Suprapubic skin (tissue), 4 donors: ENCODE measurements around the gene MEIS1. TPM values are rescaled to one million over a fixed set of nuclear protein-coding genes. Genes with fewer than 3 reads are reported as not detected.

Experiments used
- DNase-seq, 2 donors: peaks; one replicate each; pipeline ENCODE4 v3.0.0-alpha.2; 2019; ENCODE audit warnings: low spot score in 2 of 2
- H3K27ac ChIP-seq: fragments of 200-600 bp; sonication (generic); one replicate; pipeline ENCODE4 v1.5.1; 2019
- H3K27me3 ChIP-seq: fragments of 200-600 bp; sonication (generic); one replicate; pipeline ENCODE4 v1.5.1; 2019
- H3K36me3 ChIP-seq: fragments of 200-600 bp; sonication (generic); one replicate; pipeline ENCODE4 v1.5.1; 2019
- H3K4me1 ChIP-seq: fragments of 200-600 bp; sonication (generic); one replicate; pipeline ENCODE4 v1.5.1; 2019
- H3K4me3 ChIP-seq: fragments of 200-600 bp; sonication (generic); one replicate; pipeline ENCODE4 v1.5.1; 2019; ENCODE audit warnings: mild to moderate bottlenecking
- H3K9me3 ChIP-seq: fragments of 200-600 bp; sonication (generic); one replicate; pipeline ENCODE4 v1.5.1; 2019
- CTCF ChIP-seq, 2 donors: fragments of 200-600 bp in 1 of 2; fragments of 450-650 bp in 1 of 2; sonication (generic) in 1 of 2; IDR thresholded peaks; one replicate each; pipeline ENCODE4 v1.5.1; 2016 to 2019; ENCODE audit warnings: antibody characterized with exemption in 2 of 2, mild to moderate bottlenecking in 1 of 2, moderate library complexity in 1 of 2
- EP300 ChIP-seq: sonication (generic); formaldehyde crosslinking; IDR thresholded peaks from one replicate; pipeline ENCODE4 v1.6.1; 2017; ENCODE audit warnings: antibody characterized with exemption
- POLR2A ChIP-seq, 2 donors: fragments of 450-650 bp; IDR thresholded peaks; one replicate each; pipeline ENCODE4 v1.6.1; 2017; ENCODE audit warnings: antibody characterized with exemption in 2 of 2, mild to moderate bottlenecking in 2 of 2, moderate library complexity in 2 of 2
- POLR2AphosphoS5 ChIP-seq, 3 donors: sonication (generic); formaldehyde crosslinking; IDR thresholded peaks; one replicate each; pipeline ENCODE4 v1.6.1; 2017; ENCODE audit warnings: antibody characterized with exemption in 3 of 3
- WGBS: methylation state at CpG from one replicate; pipeline ENCODE4 v1.1.5; 2018; 5-methylcytosine and 5-hydroxymethylcytosine counted together
- total RNA-seq, 4 donors: library from RNA; depleted of rRNA; stranded (reverse); fragments of >200 nt; gene quantifications; one replicate each; pipeline ENCODE4 v1.1.0, GENCODE V29; 2016

Gene MEIS1
- total RNA-seq, 4 donors from 2014 or later, result 12.7 to 28.0 (median 20.3) TPM

- 81% methylated on average over 1 of the region's 1 CpG for WGBS
Observed at GRCh38 chr2:66488946-66489345, 54.0 kb downstream of the MEIS1 start.

GRCh38 chr2:66489436-66489835 lies 54.5 kb downstream of the MEIS1 start:
- Histone ChIP-seq H3K27ac (no peak overlapping the region), H3K9me3 (no peaks in the 10 kb centered on the region), H3K36me3 (no peaks in the 10 kb centered on the region), H3K4me3 (no peak overlapping the region), H3K4me1 (peaks cover 12% of the 10 kb centered on the region), H3K27me3 (no peaks in the 10 kb centered on the region)
- WGBS, result 47% methylated on average over 1 of the region's 1 CpG
- no peak for DNase-seq
- TF ChIP-seq CTCF (IDR thresholded peaks at IDR 0.05) (no peak), POLR2A (IDR thresholded peaks at IDR 0.05) (no peak), EP300 (no peak), POLR2AphosphoS5 (IDR thresholded peaks at IDR 0.05) (no peak)

More at GRCh38 chr2:66488946-66489345, 54.0 kb downstream of the MEIS1 start:
- TF ChIP-seq POLR2A (IDR thresholded peaks at IDR 0.05) (no peak), POLR2AphosphoS5 (IDR thresholded peaks at IDR 0.05) (no peak), CTCF (IDR thresholded peaks at IDR 0.05) (no peak), EP300 (no peak)
- Histone ChIP-seq H3K4me3 (no peak overlapping the region), H3K36me3 (no peaks in the 10 kb centered on the region), H3K9me3 (no peaks in the 10 kb centered on the region), H3K4me1 (peaks cover 9% of the 10 kb centered on the region), H3K27me3 (no peaks in the 10 kb centered on the region), H3K27ac (no peak overlapping the region)
- DNase-seq, result no peak

GRCh38 chr2:66490588-66491001 lies 55.7 kb downstream of the MEIS1 start:
- H3K4me1 ChIP-seq, result peaks cover 22% of the 10 kb centered on the region
- DNase-seq, result no peak

DNA sequence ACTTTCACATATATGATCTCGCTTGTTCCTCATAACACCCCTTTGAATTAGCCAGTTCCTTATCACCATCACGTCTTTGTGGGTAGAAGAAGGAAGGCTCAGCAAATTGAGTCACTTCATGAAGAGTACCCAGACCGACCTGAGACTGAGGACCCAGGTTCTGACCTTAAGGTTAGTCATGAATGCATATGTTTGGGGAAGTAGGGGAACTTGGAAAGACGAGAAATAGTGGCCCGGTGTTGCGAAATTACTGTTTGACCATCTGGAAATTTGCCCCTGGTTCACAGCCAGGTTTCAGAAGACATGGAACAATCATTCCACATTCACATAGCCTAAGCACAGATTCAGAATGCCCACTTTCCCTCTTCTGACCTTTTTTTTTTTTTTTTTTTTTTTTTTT lies 59.8 kb downstream of the MEIS1 start:
- Histone ChIP-seq H3K27me3 (no peaks in the 10 kb centered on the region), H3K9me3 (no peaks in the 10 kb centered on the region), H3K4me3 (no peak overlapping the region), H3K27ac (no peak overlapping the region), H3K4me1 (peaks cover 37% of the 10 kb centered on the region), H3K36me3 (no peaks in the 10 kb centered on the region)
- 55% methylated on average over 6 of the region's 6 CpGs for WGBS
- TF ChIP-seq POLR2A (IDR thresholded peaks at IDR 0.05), result no peak
- peak in 1 of 2 donors; percentile 73 for DNase-seq

More at GRCh38 chr2:66490588-66491001, 55.7 kb downstream of the MEIS1 start:
- WGBS, result 68% methylated on average over 3 of the region's 3 CpGs
- H3K27ac ChIP-seq, result no peak overlapping the region
- H3K9me3 ChIP-seq, result no peaks in the 10 kb centered on the region
- no peak for TF ChIP-seq CTCF (IDR thresholded peaks at IDR 0.05)
- TF ChIP-seq EP300, result no peak
- no peak for TF ChIP-seq POLR2A (IDR thresholded peaks at IDR 0.05)
- TF ChIP-seq POLR2AphosphoS5 (IDR thresholded peaks at IDR 0.05), result no peak
- no peaks in the 10 kb centered on the region for H3K36me3 ChIP-seq
- H3K27me3 ChIP-seq, result no peaks in the 10 kb centered on the region
- no peak overlapping the region for H3K4me3 ChIP-seq

GRCh38 chr2:66495788-66496640 lies 61.1 kb downstream of the MEIS1 start:
- DNase-seq, result peak in 1 of 2 donors; percentile 78
- H3K4me3 ChIP-seq, result peak overlapping the region; percentile 5

More at GRCh38 chr2:66495788-66496640, 61.1 kb downstream of the MEIS1 start:
- peaks cover 33% of the 10 kb centered on the region for H3K4me1 ChIP-seq
- TF ChIP-seq POLR2AphosphoS5 (IDR thresholded peaks at IDR 0.05), result no peak
- no peak for TF ChIP-seq EP300
- no peak for TF ChIP-seq CTCF (IDR thresholded peaks at IDR 0.05)
- no peak for TF ChIP-seq POLR2A (IDR thresholded peaks at IDR 0.05)
- no peaks in the 10 kb centered on the region for H3K27me3 ChIP-seq
- peak overlapping the region; percentile 73 for H3K27ac ChIP-seq
- H3K9me3 ChIP-seq, result no peaks in the 10 kb centered on the region
- no peaks in the 10 kb centered on the region for H3K36me3 ChIP-seq
- WGBS, result 34% methylated on average over 13 of the region's 13 CpGs
